ENCODE measurements around the gene INO80.

INO80 gene

GRCh38 chr15:40934457-40934856 lies 181.6 kb downstream of the INO80 start:
- TF ChIP-seq CTCF (IDR thresholded peaks at IDR 0.05), result no peak
- Histone ChIP-seq H3K36me3 (no peaks in the 10 kb centered on the region), H3K4me3 (ENCODE audit: low read depth in 1 of 2, low read length in 1 of 2) (no peak overlapping the region), H3K27me3 (peaks cover 42% of the 10 kb centered on the region), H3K9me3 (no peaks in the 10 kb centered on the region), H3K4me1 (ENCODE audit: control insufficient read depth in 1 of 2, insufficient read depth in 1 of 2, low read depth in 1 of 2, low read length in 1 of 2) (peaks cover 14 to 15% of the 10 kb centered on the region in 2 experiments), H3K27ac (no peak overlapping the region)

GRCh38 chr15:40933517-40933902 lies 182.6 kb downstream of the INO80 start:
- Histone ChIP-seq H3K27me3 (peaks cover 51% of the 10 kb centered on the region), H3K36me3 (no peaks in the 10 kb centered on the region), H3K27ac (no peak overlapping the region)

GRCh38 chr15:40932649-40933516 lies 183.2 kb downstream of the INO80 start:
- Histone ChIP-seq H3K9me3 (no peaks in the 10 kb centered on the region), H3K4me3 (ENCODE audit: low read depth in 1 of 2, low read length in 1 of 2) (no peak overlapping the region), H3K27ac (no peak overlapping the region), H3K36me3 (no peaks in the 10 kb centered on the region), H3K27me3 (peaks cover 57% of the 10 kb centered on the region), H3K4me1 (ENCODE audit: control insufficient read depth in 1 of 2, insufficient read depth in 1 of 2, low read depth in 1 of 2, low read length in 1 of 2) (peaks cover 25 to 29% of the 10 kb centered on the region in 2 experiments)
- TF ChIP-seq CTCF (IDR thresholded peaks at IDR 0.05), result no peak

More at GRCh38 chr15:40933517-40933902, 182.6 kb downstream of the INO80 start:
- no peak for TF ChIP-seq CTCF (IDR thresholded peaks at IDR 0.05)
- Histone ChIP-seq H3K9me3 (no peaks in the 10 kb centered on the region), H3K4me1 (ENCODE audit: control insufficient read depth in 1 of 2, insufficient read depth in 1 of 2, low read depth in 1 of 2, low read length in 1 of 2) (peaks cover 23 to 24% of the 10 kb centered on the region in 2 experiments), H3K4me3 (ENCODE audit: low read depth in 1 of 2, low read length in 1 of 2) (no peak overlapping the region)

- Histone ChIP-seq H3K4me3 (ENCODE audit: low read depth in 1 of 2, low read length in 1 of 2) (no peak overlapping the region), H3K4me1 (ENCODE audit: control insufficient read depth in 1 of 2, insufficient read depth in 1 of 2, low read depth in 1 of 2, low read length in 1 of 2) (peaks cover 28 to 36% of the 10 kb centered on the region in 2 experiments), H3K36me3 (no peaks in the 10 kb centered on the region), H3K27ac (no peak overlapping the region), H3K27me3 (peaks cover 65% of the 10 kb centered on the region), H3K9me3 (no peaks in the 10 kb centered on the region)
- no peak for TF ChIP-seq CTCF (IDR thresholded peaks at IDR 0.05)
Observed at GRCh38 chr15:40932156-40932555, 183.9 kb downstream of the INO80 start.

- Histone ChIP-seq H3K4me1 (ENCODE audit: control insufficient read depth in 1 of 2, insufficient read depth in 1 of 2, low read depth in 1 of 2, low read length in 1 of 2) (peaks cover 35 to 40% of the 10 kb centered on the region in 2 experiments), H3K36me3 (no peaks in the 10 kb centered on the region), H3K4me3 (ENCODE audit: low read depth in 1 of 2, low read length in 1 of 2) (no peak overlapping the region), H3K9me3 (no peaks in the 10 kb centered on the region), H3K27me3 (peaks cover 71% of the 10 kb centered on the region), H3K27ac (no peak overlapping the region)
- TF ChIP-seq CTCF (IDR thresholded peaks at IDR 0.05), result no peak
Observed at GRCh38 chr15:40931300-40932142, 184.6 kb downstream of the INO80 start.
